Neuronal stem cell (in vitro differentiated cells): Measurements from ENCODE around the gene AP5Z1.

ENCODE experiments used
- DNase-seq: peaks from one replicate; pipeline ENCODE4 v3.0.0-alpha.2; 2013; ENCODE audit warnings: low spot score
- H2AFZ ChIP-seq: one replicate; pipeline ENCODE4 v1.6.1; 2013; ENCODE audit warnings: mild to moderate bottlenecking, low read length, inconsistent platforms
- H2AK5ac ChIP-seq: 2 replicates; pipeline ENCODE4 v1.6.1; 2013; ENCODE audit warnings: low read depth, mild to moderate bottlenecking, inconsistent platforms, low read length, moderate library complexity, mixed read lengths
- H2BK120ac ChIP-seq: 2 replicates; pipeline ENCODE4 v1.6.1; 2013; ENCODE audit warnings: low read depth, mild to moderate bottlenecking, inconsistent platforms, low read length, moderate library complexity, mixed read lengths
- H2BK12ac ChIP-seq: one replicate; pipeline ENCODE4 v1.6.1; 2013; ENCODE audit warnings: low read length, inconsistent platforms
- H2BK15ac ChIP-seq: 2 replicates; pipeline ENCODE4 v1.6.1; 2013; ENCODE audit warnings: mild to moderate bottlenecking, low read length, inconsistent platforms, mixed read lengths
- H2BK5ac ChIP-seq: one replicate; pipeline ENCODE4 v1.6.1; 2013; ENCODE audit warnings: inconsistent platforms, mild to moderate bottlenecking, low read length, moderate library complexity
- H3K14ac ChIP-seq: one replicate; pipeline ENCODE4 v1.6.1; 2013; ENCODE audit warnings: low read length, inconsistent platforms
- H3K18ac ChIP-seq: 2 replicates; pipeline ENCODE4 v1.6.1; 2013; ENCODE audit warnings: low read length, inconsistent platforms
- H3K23ac ChIP-seq: 2 replicates; pipeline ENCODE4 v1.6.1; 2013; ENCODE audit warnings: low read depth, mild to moderate bottlenecking, mixed read lengths, low read length, inconsistent platforms; ENCODE audit not compliant: poor library complexity
- H3K27ac ChIP-seq: replicated peaks from 3 replicates; pipeline ENCODE4 v1.5.1; 2013; ENCODE audit warnings: low read length, inconsistent platforms
- H3K27me3 ChIP-seq, 3 experiments: 2 replicates each; pipeline ENCODE4 v1.6.1; 2013; ENCODE audit warnings: low read length in 3 of 3, mild to moderate bottlenecking in 2 of 3, inconsistent platforms in 1 of 3, low read depth in 1 of 3, mixed read lengths in 1 of 3, moderate library complexity in 1 of 3; ENCODE audit not compliant: control insufficient read depth in 3 of 3, insufficient read depth in 3 of 3
- H3K36me3 ChIP-seq, 2 donors: replicated peaks in 1 of 2; 2 replicates each; pipeline ENCODE4 v1.6.1; 2013; ENCODE audit warnings: low read length in 2 of 2; ENCODE audit not compliant: control insufficient read depth in 2 of 2, insufficient read depth in 2 of 2
- H3K4ac ChIP-seq: 2 replicates; pipeline ENCODE4 v1.6.1; 2013; ENCODE audit warnings: inconsistent platforms, mild to moderate bottlenecking, low read length, moderate library complexity
- H3K4me1 ChIP-seq, 2 donors: 1 replicate in 1 of 2; 2 replicates in 1 of 2; pipeline ENCODE4 v1.6.1; 2013; ENCODE audit warnings: low read length in 2 of 2, low read depth in 1 of 2; ENCODE audit not compliant: control insufficient read depth in 2 of 2, insufficient read depth in 1 of 2
- H3K4me2 ChIP-seq: one replicate; pipeline ENCODE4 v1.6.1; 2013; ENCODE audit warnings: mild to moderate bottlenecking, low read length, inconsistent platforms; ENCODE audit not compliant: insufficient read depth, poor library complexity, severe bottlenecking
- H3K4me3 ChIP-seq, 2 donors: 2 replicates each; pipeline ENCODE4 v1.5.1; 2013; ENCODE audit warnings: low read length in 2 of 2, mild to moderate bottlenecking in 2 of 2, inconsistent platforms in 1 of 2, moderate library complexity in 1 of 2
- H3K79me1 ChIP-seq: one replicate; pipeline ENCODE4 v1.6.1; 2013; ENCODE audit warnings: low read depth, mild to moderate bottlenecking, inconsistent platforms, low read length, moderate library complexity
- H3K9ac ChIP-seq: one replicate; pipeline ENCODE4 v1.6.1; 2013; ENCODE audit warnings: mild to moderate bottlenecking, low read depth, low read length, inconsistent platforms; ENCODE audit not compliant: poor library complexity
- H3K9me3 ChIP-seq, 2 donors: replicated peaks in 1 of 2; 2 replicates each; pipeline versions ENCODE3 to v1.6.1; 2013; ENCODE audit warnings: low read length in 2 of 2, mild to moderate bottlenecking in 2 of 2, inconsistent platforms in 1 of 2, low read depth in 1 of 2, mixed read lengths in 1 of 2, moderate library complexity in 1 of 2; ENCODE audit not compliant: control insufficient read depth in 2 of 2, insufficient read depth in 1 of 2
- H4K8ac ChIP-seq: one replicate; pipeline ENCODE4 v1.6.1; 2013; ENCODE audit warnings: low read depth, mild to moderate bottlenecking, inconsistent platforms, low read length, moderate library complexity
- H4K91ac ChIP-seq: one replicate; pipeline ENCODE4 v1.6.1; 2013; ENCODE audit warnings: low read length, low read depth, mild to moderate bottlenecking, inconsistent platforms; ENCODE audit not compliant: poor library complexity
- WGBS, 2 donors: extraction: QIAGEN DNeasy Blood & Tissue Kit; methylation state at CpG; one replicate each; pipeline ENCODE4 v1.1.7; 2013; ENCODE audit warnings: missing lambda C conversion rate in 2 of 2, mixed read lengths in 1 of 2; ENCODE audit not compliant: insufficient read length in 2 of 2, insufficient replicate concordance in 1 of 2; ENCODE audit errors: extremely low coverage in 2 of 2; 5-methylcytosine and 5-hydroxymethylcytosine counted together

Gene AP5Z1

DNA sequence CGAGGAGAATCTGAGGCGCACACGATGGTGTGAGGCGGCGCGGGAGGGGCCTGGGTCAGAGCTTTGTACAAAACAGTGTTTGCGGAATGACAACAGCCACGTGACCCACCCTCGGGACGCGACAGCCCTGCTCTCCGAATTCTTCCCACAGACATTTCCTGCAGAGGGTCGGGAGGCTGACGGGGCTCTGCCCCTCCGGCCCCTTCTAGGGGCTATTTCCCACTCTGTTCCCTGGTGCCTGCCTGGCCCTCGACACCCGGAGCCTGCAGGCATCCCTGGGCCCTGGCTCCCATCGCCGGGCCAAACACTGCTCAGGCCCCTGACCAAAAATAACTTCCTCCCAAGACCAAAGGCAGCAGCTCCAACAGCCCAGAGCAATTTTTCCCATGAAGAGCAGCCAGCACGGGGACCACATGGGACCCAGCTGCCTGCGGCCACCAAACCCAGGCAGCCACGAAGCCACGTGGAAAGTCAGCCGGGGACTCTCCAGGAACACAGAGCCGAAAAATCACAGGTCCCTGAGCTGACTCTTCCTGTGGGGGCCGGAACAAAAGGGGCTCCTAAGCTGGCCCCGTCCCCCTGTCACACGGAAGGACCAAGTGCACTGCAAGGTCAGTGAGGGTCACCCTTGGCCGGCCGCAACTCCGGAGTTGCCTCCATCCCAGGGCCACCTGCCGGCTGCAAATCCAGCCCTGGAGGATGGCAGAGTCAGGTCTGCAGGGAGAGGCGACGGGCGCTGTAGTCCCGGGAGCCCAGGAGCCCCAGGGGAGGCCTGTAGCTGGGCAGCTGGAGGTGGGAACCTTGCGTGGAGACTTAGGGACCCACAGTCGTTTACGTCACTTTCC is 44.4 kb downstream of the AP5Z1 start:
- no peak for DNase-seq
- Histone ChIP-seq H3K23ac (no peak overlapping the region), H2BK15ac (no peak overlapping the region), H3K4me1 (no peaks in the 10 kb centered on the region), H3K14ac (peak overlapping the region; percentile 38), H3K27me3 (no peaks in the 10 kb centered on the region), H4K8ac (peak overlapping the region; percentile 43), H4K91ac (no peak overlapping the region), H2BK120ac (no peak overlapping the region), H3K4me3 (no peak overlapping the region), H3K36me3 (no peaks in the 10 kb centered on the region), H2BK12ac (no peak overlapping the region), H3K18ac (peak overlapping the region; percentile 17), H3K27ac (no peak overlapping the region), H2AFZ (no peak overlapping the region), H2AK5ac (peak overlapping the region; percentile 75), H3K9ac (no peak overlapping the region), H3K4me2 (no peak overlapping the region), H3K4ac (no peak overlapping the region), H3K79me1 (peaks cover 2% of the 10 kb centered on the region), H2BK5ac (no peak overlapping the region), H3K9me3 (no peaks in the 10 kb centered on the region)
- no CpG with 5 or more reads among the region's 39 CpGs for WGBS, 2 donors

DNA sequence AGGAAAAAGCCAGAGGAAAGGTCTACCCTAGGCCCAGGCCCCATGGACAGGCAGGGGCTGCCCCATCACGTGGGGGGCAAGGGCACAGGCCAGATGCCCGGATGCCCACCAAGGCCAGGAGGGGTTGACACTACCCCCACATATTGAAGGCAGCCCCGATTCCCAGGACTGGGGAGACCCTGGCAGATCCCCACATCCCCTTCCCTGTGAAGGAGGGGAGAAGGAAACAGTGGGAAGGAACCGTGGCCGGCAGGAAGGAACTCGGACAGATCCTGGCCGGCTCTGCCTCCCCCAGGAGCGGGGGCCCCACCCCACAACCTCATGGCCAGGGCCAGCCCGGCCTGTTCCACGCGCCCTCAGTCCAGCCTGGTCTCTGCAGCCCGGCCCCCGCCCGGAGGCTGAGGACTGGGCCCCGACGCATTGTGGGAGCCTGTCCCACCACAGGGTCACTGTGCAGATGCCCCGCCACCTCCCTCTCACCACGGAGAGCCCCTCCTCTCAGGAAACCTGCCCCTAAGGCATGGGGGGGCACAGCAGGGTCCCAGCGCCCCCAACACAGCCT is 45.1 kb downstream of the AP5Z1 start:
- Histone ChIP-seq H2BK15ac (no peak overlapping the region), H3K14ac (peak overlapping the region; percentile 38), H3K36me3 (no peaks in the 10 kb centered on the region), H3K4me3 (no peak overlapping the region), H4K91ac (no peak overlapping the region), H2BK12ac (no peak overlapping the region), H2AFZ (no peak overlapping the region), H2BK120ac (no peak overlapping the region), H3K18ac (no peak overlapping the region), H3K4ac (peak overlapping the region; percentile 10), H3K4me1 (no peaks in the 10 kb centered on the region), H3K79me1 (peaks cover 2% of the 10 kb centered on the region), H3K9ac (no peak overlapping the region), H3K4me2 (no peak overlapping the region), H3K23ac (no peak overlapping the region), H4K8ac (no peak overlapping the region), H3K27me3 (no peaks in the 10 kb centered on the region), H2BK5ac (peak overlapping the region; percentile 66), H3K27ac (no peak overlapping the region), H3K9me3 (no peaks in the 10 kb centered on the region), H2AK5ac (peak overlapping the region; percentile 63)
- no CpG with 5 or more reads among the region's 19 CpGs for WGBS, 2 donors
- DNase-seq, result no peak

DNA sequence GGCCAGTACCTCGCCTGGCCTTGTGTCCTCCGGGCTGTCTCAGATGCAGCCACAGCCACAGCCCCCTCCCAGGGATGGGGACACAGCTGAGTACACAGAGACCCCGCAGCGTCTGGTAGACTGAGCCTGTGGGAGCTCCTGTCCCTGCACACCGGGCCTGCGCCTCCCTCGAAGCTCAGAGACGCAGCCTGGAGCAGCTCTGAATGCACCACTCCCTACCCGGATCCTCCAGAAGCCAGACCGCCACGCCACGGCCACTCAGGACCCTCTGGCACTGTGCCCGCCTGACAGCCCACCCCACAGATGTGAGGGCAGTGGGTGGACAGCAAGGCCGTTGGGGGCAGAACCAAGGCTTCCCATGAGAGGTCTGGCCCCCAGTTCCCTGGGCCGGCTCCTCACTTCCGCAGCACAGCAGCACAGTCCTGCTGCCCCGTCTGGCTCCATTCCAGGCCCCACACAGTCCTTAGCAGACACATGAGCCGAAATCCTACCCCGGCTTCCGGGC is 45.6 kb downstream of the AP5Z1 start:
- no peak overlapping the region for H3K4me2 ChIP-seq
- no peak overlapping the region for H3K9ac ChIP-seq
- H2BK12ac ChIP-seq, result peak overlapping the region; percentile 58
- peak overlapping the region; percentile 38 for H3K18ac ChIP-seq
- H3K36me3 ChIP-seq, result no peaks in the 10 kb centered on the region
- peak overlapping the region; percentile 38 for H3K14ac ChIP-seq
- H3K4ac ChIP-seq, result peak overlapping the region; percentile 10
- no peak overlapping the region for H4K8ac ChIP-seq
- peaks cover 2% of the 10 kb centered on the region for H3K79me1 ChIP-seq
- H2AK5ac ChIP-seq, result peak overlapping the region; percentile 63
- no peaks in the 10 kb centered on the region for H3K27me3 ChIP-seq
- H3K4me1 ChIP-seq, result no peaks in the 10 kb centered on the region
- H3K4me3 ChIP-seq, result no peak overlapping the region
- no peak overlapping the region for H3K27ac ChIP-seq
- H2BK15ac ChIP-seq, result peak overlapping the region; percentile 49
- no peak overlapping the region for H2BK120ac ChIP-seq
- H3K23ac ChIP-seq, result peak overlapping the region; percentile 55
- H4K91ac ChIP-seq, result no peak overlapping the region
- WGBS, 2 donors, result no CpG with 5 or more reads among the region's 20 CpGs
- H2BK5ac ChIP-seq, result peak overlapping the region; percentile 66
- H3K9me3 ChIP-seq, result no peaks in the 10 kb centered on the region
- DNase-seq, result no peak
- no peak overlapping the region for H2AFZ ChIP-seq

DNA sequence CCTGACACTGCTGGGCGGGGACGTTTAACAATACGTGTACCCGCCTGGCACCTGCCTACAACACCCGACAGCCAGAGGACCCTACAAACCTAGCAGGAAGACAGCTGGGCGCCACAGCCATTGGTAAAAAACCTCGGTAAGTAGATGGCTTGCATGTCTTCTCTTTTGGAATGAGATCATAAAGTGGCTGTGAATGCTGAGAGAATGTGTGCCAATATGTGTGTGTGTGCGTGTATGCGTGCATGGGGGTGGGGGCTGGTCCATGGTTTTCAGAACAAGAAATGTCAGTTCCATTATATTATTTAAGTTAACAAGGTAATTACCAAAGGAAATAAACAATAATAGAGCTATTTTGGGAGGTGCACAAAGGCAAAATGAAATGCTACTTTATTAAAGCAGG is 47.3 kb downstream of the AP5Z1 start:
- no peak overlapping the region for H3K4me3 ChIP-seq
- H2BK12ac ChIP-seq, result no peak overlapping the region
- no CpG with 5 or more reads among the region's 9 CpGs for WGBS, 2 donors
- no peak overlapping the region for H2BK5ac ChIP-seq
- no peak overlapping the region for H3K27ac ChIP-seq
- H2BK15ac ChIP-seq, result no peak overlapping the region
- H2BK120ac ChIP-seq, result no peak overlapping the region
- no peak overlapping the region for H3K18ac ChIP-seq
- H3K14ac ChIP-seq, result no peak overlapping the region
- no peak overlapping the region for H3K9ac ChIP-seq
- H3K23ac ChIP-seq, result no peak overlapping the region
- H3K4me2 ChIP-seq, result no peak overlapping the region
- peaks cover 2% of the 10 kb centered on the region for H3K79me1 ChIP-seq
- no peak overlapping the region for H4K91ac ChIP-seq
- no peak overlapping the region for H2AFZ ChIP-seq
- no peaks in the 10 kb centered on the region for H3K36me3 ChIP-seq
- DNase-seq, result no peak
- no peak overlapping the region for H3K4ac ChIP-seq
- H3K27me3 ChIP-seq, result no peaks in the 10 kb centered on the region
- no peaks in the 10 kb centered on the region for H3K4me1 ChIP-seq
- no peaks in the 10 kb centered on the region for H3K9me3 ChIP-seq
- H2AK5ac ChIP-seq, result no peak overlapping the region
- H4K8ac ChIP-seq, result no peak overlapping the region
